WTC11 (cell line): ENCODE results near the gene COL4A2.

ENCODE experiments used
- CBFB ChIP-seq: sonication (generic); formaldehyde crosslinking; IDR thresholded peaks from 2 replicates; pipeline ENCODE4 v1.8.1; 2022; ENCODE audit warnings: mild to moderate bottlenecking, low read depth, missing genetic modification reagents
- ESRRA ChIP-seq: sonication (generic); formaldehyde crosslinking; IDR thresholded peaks from 2 replicates; pipeline ENCODE4 v1.8.1; 2022; ENCODE audit warnings: mild to moderate bottlenecking, missing genetic modification reagents, borderline replicate concordance
- FOXK1 ChIP-seq: sonication (generic); formaldehyde crosslinking; IDR thresholded peaks from 2 replicates; pipeline ENCODE4 v1.8.0; 2022; ENCODE audit warnings: mild to moderate bottlenecking, moderate library complexity, missing genetic modification reagents
- GABPB1 ChIP-seq: sonication (generic); formaldehyde crosslinking; IDR thresholded peaks from 2 replicates; pipeline ENCODE4 v1.8.1; 2023; ENCODE audit warnings: mild to moderate bottlenecking, missing genetic modification reagents
- TEAD4 ChIP-seq: sonication (generic); formaldehyde crosslinking; IDR thresholded peaks from 2 replicates; pipeline ENCODE4 v1.8.0; 2022; ENCODE audit warnings: mild to moderate bottlenecking, missing genetic modification reagents
- USF1 ChIP-seq: sonication (generic); formaldehyde crosslinking; IDR thresholded peaks from 2 replicates; pipeline ENCODE4 v1.8.0; 2022; ENCODE audit warnings: mild to moderate bottlenecking, missing genetic modification reagents
- ZBTB21 ChIP-seq: sonication (generic); formaldehyde crosslinking; IDR thresholded peaks from 2 replicates; pipeline ENCODE4 v1.8.1; 2023; ENCODE audit warnings: mild to moderate bottlenecking, missing genetic modification reagents, borderline replicate concordance
- TF ChIP-seq, protein P1 (sequence below): fragments of 200-600 bp; IDR thresholded peaks from 2 replicates; pipeline ENCODE4 v1.8.0; 2022; ENCODE audit warnings: antibody characterized with exemption
- TF ChIP-seq, protein P2 (sequence below): sonication (generic); formaldehyde crosslinking; IDR thresholded peaks from 2 replicates; pipeline ENCODE4 v1.8.1; 2023; ENCODE audit warnings: mild to moderate bottlenecking, missing genetic modification reagents
- TF ChIP-seq, protein P3 (sequence below): sonication (generic); formaldehyde crosslinking; conservative IDR thresholded peaks from 2 replicates; pipeline ENCODE4 v1.8.1; 2022; ENCODE audit warnings: mild to moderate bottlenecking, missing genetic modification reagents
- TF ChIP-seq, protein P4 (sequence below): sonication (generic); formaldehyde crosslinking; IDR thresholded peaks from 2 replicates; pipeline ENCODE4 v1.8.0; 2022; ENCODE audit warnings: mild to moderate bottlenecking, missing genetic modification reagents

- TF ChIP-seq, protein P1, sequence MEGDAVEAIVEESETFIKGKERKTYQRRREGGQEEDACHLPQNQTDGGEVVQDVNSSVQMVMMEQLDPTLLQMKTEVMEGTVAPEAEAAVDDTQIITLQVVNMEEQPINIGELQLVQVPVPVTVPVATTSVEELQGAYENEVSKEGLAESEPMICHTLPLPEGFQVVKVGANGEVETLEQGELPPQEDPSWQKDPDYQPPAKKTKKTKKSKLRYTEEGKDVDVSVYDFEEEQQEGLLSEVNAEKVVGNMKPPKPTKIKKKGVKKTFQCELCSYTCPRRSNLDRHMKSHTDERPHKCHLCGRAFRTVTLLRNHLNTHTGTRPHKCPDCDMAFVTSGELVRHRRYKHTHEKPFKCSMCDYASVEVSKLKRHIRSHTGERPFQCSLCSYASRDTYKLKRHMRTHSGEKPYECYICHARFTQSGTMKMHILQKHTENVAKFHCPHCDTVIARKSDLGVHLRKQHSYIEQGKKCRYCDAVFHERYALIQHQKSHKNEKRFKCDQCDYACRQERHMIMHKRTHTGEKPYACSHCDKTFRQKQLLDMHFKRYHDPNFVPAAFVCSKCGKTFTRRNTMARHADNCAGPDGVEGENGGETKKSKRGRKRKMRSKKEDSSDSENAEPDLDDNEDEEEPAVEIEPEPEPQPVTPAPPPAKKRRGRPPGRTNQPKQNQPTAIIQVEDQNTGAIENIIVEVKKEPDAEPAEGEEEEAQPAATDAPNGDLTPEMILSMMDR = no peak
- TF ChIP-seq, protein P2, sequence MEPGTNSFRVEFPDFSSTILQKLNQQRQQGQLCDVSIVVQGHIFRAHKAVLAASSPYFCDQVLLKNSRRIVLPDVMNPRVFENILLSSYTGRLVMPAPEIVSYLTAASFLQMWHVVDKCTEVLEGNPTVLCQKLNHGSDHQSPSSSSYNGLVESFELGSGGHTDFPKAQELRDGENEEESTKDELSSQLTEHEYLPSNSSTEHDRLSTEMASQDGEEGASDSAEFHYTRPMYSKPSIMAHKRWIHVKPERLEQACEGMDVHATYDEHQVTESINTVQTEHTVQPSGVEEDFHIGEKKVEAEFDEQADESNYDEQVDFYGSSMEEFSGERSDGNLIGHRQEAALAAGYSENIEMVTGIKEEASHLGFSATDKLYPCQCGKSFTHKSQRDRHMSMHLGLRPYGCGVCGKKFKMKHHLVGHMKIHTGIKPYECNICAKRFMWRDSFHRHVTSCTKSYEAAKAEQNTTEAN = no peak
- no peak for TF ChIP-seq TEAD4 (CRISPR knock-in tag)
- TF ChIP-seq ESRRA = no peak
- TF ChIP-seq, protein P3, sequence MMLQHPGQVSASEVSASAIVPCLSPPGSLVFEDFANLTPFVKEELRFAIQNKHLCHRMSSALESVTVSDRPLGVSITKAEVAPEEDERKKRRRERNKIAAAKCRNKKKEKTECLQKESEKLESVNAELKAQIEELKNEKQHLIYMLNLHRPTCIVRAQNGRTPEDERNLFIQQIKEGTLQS (CRISPR knock-in tag) = no peak
- no peak for TF ChIP-seq USF1
- no peak for TF ChIP-seq FOXK1 (CRISPR knock-in tag)
- TF ChIP-seq ZBTB21 (CRISPR knock-in tag) = no peak
- TF ChIP-seq, protein P4, sequence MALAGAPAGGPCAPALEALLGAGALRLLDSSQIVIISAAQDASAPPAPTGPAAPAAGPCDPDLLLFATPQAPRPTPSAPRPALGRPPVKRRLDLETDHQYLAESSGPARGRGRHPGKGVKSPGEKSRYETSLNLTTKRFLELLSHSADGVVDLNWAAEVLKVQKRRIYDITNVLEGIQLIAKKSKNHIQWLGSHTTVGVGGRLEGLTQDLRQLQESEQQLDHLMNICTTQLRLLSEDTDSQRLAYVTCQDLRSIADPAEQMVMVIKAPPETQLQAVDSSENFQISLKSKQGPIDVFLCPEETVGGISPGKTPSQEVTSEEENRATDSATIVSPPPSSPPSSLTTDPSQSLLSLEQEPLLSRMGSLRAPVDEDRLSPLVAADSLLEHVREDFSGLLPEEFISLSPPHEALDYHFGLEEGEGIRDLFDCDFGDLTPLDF (CRISPR knock-in tag) = no peak
- TF ChIP-seq GABPB1 (CRISPR knock-in tag) = no peak
- TF ChIP-seq CBFB (CRISPR knock-in tag) = no peak
These were observed 27.4 kb upstream of the COL4A2 start for GRCh38 chr13:110279684-110280083.
